22Rv1 (cell line): ENCODE measurements around the gene PLXND1.

Source experiments
- H3K27ac ChIP-seq: fragments of 450-650 bp; 2 replicates; pipeline ENCODE4 v1.5.1; 2017
- CTCF ChIP-seq: fragments of 450-650 bp; IDR thresholded peaks from 2 replicates; pipeline ENCODE4 v1.5.1; 2017; ENCODE audit warnings: mild to moderate bottlenecking
- ZFX ChIP-seq: fragments of 450-650 bp; IDR thresholded peaks from 2 replicates; pipeline ENCODE4 v1.6.1; 2017; ENCODE audit warnings: antibody characterized with exemption, borderline replicate concordance

The PLXND1 gene

DNA sequence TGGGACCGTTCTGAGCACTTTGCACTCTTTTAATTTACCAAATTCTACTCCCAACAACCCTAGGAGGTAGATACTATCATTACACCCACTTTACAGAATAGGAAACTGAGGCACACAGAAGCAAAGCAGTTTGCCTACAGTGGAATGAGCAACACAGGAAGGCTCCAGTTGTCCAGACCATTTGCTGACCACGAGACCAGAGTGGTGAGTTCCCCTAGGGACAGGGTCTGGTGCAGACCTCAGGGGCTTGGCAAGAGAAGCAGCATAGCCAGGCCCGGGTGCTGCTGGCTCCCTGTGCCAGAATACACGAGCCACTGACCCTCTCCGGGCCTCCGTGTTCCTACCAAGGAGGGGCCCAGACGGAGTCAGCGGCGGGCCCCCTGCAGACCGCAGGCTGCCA, 26.5 kb downstream of the PLXND1 start:
- TF ChIP-seq ZFX (no peak), CTCF (no peak)
- no peak overlapping the region for H3K27ac ChIP-seq

GRCh38 chr3:129577925-129578786, 28.3 kb downstream of the PLXND1 start:
- TF ChIP-seq ZFX: no peak
- no peak for TF ChIP-seq CTCF
- no peak overlapping the region for H3K27ac ChIP-seq

- no peak for TF ChIP-seq CTCF
- no peak for TF ChIP-seq ZFX
- H3K27ac ChIP-seq: no peak overlapping the region
Measured at GRCh38 chr3:129577366-129577765, 29.1 kb downstream of the PLXND1 start.

DNA sequence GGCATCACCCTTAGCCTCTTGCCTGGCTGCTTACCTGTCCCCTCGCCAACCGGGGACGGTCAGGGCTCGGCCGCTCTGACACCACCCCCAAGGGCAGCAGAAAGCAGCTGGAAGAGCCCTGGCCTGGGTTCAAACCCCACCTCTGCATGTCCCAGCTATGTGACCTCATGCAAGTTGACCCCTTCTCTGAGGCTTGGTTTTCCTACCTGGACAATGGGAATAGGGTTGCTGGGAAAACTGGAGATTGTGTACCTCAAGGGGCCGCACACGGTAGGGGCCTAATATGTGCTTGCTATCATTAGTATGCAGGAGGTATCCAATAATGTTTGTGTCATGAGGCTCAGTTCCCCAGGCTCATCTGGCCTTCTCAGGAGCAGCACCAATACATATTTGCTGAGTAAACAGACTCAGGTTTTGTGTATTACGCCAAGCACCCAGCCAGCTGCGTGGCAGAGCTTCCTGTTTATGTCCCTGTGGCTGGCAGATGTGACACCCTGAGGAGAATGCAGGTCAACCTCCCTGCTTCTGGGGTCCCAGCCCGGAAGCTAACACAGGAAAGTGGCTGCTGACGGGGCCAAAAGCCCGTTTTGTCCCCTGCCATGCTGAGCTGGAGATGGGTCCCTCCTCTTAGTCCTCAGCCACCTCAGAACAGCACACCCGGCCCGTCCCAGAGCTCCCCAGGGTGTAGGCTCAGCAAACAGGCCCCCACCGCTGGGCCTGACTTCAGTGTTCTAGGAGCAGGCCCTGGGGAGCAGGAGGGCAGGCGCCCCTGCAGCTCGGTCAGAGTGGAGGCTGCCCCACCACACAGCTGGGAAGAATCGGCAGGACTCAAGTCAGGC, 29.7 kb downstream of the PLXND1 start:
- TF ChIP-seq ZFX (no peak), CTCF (no peak)
- no peak overlapping the region for H3K27ac ChIP-seq

DNA sequence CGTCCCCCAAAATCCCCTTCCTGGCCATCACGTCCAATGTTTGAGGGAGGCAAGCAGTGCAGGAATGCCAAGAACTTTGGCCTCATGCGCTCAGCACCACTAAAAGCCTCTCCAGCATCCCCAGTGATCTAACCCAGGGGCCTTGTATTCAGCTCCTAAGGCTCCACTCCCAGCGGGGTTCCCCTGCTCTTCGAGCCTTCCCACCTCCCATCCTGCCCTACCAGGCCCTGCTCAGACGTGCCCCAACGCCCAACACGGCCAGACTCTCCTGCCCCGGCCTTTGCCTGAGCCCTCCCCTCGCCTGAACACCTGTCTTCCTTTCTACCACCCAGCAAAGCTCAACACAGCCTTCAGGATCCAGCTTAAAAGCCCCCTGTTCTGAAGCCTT, 30.5 kb downstream of the PLXND1 start:
- H3K27ac ChIP-seq: no peak overlapping the region
- TF ChIP-seq CTCF (no peak), ZFX (no peak)

DNA sequence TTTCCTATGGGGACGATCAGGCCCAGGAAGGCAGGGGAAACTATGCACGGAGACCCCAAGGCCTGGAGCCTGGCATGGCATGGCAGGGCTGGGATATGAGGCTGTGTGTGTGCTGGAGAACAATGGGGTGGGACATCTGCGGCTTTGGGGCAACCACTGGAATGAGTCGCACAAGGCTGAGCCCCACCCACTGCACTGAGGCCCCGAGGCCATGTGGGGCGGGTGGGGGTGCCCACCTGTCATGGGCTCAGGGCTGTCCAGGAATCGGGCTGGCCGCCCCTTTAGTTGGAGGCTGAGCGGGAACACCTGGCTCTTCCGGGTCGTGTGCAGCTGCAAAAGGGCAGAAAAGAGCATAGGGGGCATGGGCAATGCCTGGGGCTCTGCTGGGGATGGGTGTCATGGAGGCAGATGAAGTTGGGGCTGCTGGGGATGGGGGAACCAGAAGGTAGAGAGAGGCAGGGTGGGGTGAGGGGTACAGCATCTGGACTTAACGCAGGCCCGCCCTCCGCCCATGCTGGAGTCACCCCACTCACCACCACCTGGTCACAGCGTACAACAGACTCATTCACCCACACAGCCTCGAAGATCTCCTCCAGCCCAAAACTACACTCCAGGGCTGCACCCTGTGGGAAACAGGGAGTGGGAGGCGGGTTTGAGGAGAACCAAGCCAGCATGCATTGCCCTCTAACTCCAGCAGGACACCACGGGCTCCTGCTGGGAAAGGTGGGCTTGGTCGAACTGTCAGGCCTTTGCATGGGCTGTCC, 31.1 kb downstream of the PLXND1 start:
- H3K27ac ChIP-seq: no peak overlapping the region
- TF ChIP-seq CTCF: no peak
- no peak for TF ChIP-seq ZFX
